ENCODE results near the gene ADIPOR2. TPM values are rescaled to one million over a fixed set of nuclear protein-coding genes. Genes with fewer than 3 reads are reported as not detected.
A peak's percentile ranks its signal among the peaks of the same experiment; 100 is the strongest.
"Not testable (repeated sequence)": the region's sequence is repeated elsewhere in the genome, so short reads cannot be mapped to it uniquely, and the experiment has no call there.

ADIPOR2 gene
- total RNA-seq, 1 donor from 2014 or later = 38.4 TPM

- intact Hi-C loops (cut with DNase I) = no loop called here
- no peak for ATAC-seq
Observed at GRCh38 chr12:1815108-1815507, 124.2 kb downstream of the ADIPOR2 start.

GRCh38 chr12:1815814-1816729 is 125.2 kb downstream of the ADIPOR2 start:
- DNase-seq (ENCODE audit: missing footprints) = no peak
- intact Hi-C loops (cut with DNase I) = no loop called here
- no peak for ATAC-seq

More at GRCh38 chr12:1815108-1815507, 124.2 kb downstream of the ADIPOR2 start:
- no peak for DNase-seq (ENCODE audit: missing footprints)

GRCh38 chr12:1816730-1817348 is 126.0 kb downstream of the ADIPOR2 start:
- intact Hi-C loops (cut with DNase I) = no loop called here
- no peak for ATAC-seq
- DNase-seq (ENCODE audit: missing footprints) = no peak

- ATAC-seq; DNase-seq (ENCODE audit: missing footprints); intact Hi-C loops (cut with DNase I): not testable (repeated sequence)
Observed at GRCh38 chr12:1817928-1818327, 127.1 kb downstream of the ADIPOR2 start.

- intact Hi-C loops (cut with DNase I) = no loop called here
- no peak for ATAC-seq
- DNase-seq (ENCODE audit: missing footprints) = no peak
Observed at GRCh38 chr12:1819050-1819449, 128.2 kb downstream of the ADIPOR2 start.

GRCh38 chr12:1819571-1819970 is 128.7 kb downstream of the ADIPOR2 start:
- intact Hi-C loops (cut with DNase I) = no loop called here
- no peak for DNase-seq (ENCODE audit: missing footprints)
- ATAC-seq = no peak

- ATAC-seq = no peak
- peak; percentile 65 for DNase-seq (ENCODE audit: missing footprints)
- intact Hi-C loops (cut with DNase I) = no loop called here
Observed at GRCh38 chr12:1820191-1820895, 129.5 kb downstream of the ADIPOR2 start, which contains the start of gene LRTM2. Gene LRTM2 (plus strand): TSS chr12:1820565. CDS start chr12:1828149, 7,584 bp downstream.

GRCh38 chr12:1820896-1821291 is 130.0 kb downstream of the ADIPOR2 start:
- intact Hi-C loops (cut with DNase I) = no loop called here
- ATAC-seq (no peak), DNase-seq (ENCODE audit: missing footprints) (no peak)

GRCh38 chr12:1821805-1822204 is 130.9 kb downstream of the ADIPOR2 start:
- intact Hi-C loops (cut with DNase I) = no loop called here
- no peak for ATAC-seq
- DNase-seq (ENCODE audit: missing footprints) = no peak

GRCh38 chr12:1822699-1823098 is 131.8 kb downstream of the ADIPOR2 start:
- peak; percentile 55 for DNase-seq (ENCODE audit: missing footprints)
- intact Hi-C loops (cut with DNase I) = no loop called here
- ATAC-seq = no peak

- DNase-seq (ENCODE audit: missing footprints) = no peak
- intact Hi-C loops (cut with DNase I) = no loop called here
- no peak for ATAC-seq
Observed at GRCh38 chr12:1823237-1823636, 132.4 kb downstream of the ADIPOR2 start.

GRCh38 chr12:1825382-1826102 is 134.7 kb downstream of the ADIPOR2 start:
- DNase-seq (ENCODE audit: missing footprints) = no peak
- no peak for ATAC-seq
- intact Hi-C loops (cut with DNase I) = no loop called here

- DNase-seq (ENCODE audit: missing footprints) (no peak), ATAC-seq (no peak)
- intact Hi-C loops (cut with DNase I) = no loop called here
Observed at GRCh38 chr12:1826401-1826800, 135.5 kb downstream of the ADIPOR2 start.

- DNase-seq (ENCODE audit: missing footprints) (no peak), ATAC-seq (no peak)
- intact Hi-C loops (cut with DNase I) = no loop called here
Observed at GRCh38 chr12:1826867-1827705, 136.2 kb downstream of the ADIPOR2 start.

GRCh38 chr12:1827826-1828805 is 137.2 kb downstream of the ADIPOR2 start:
- DNase-seq (ENCODE audit: missing footprints) (no peak), ATAC-seq (no peak)
- intact Hi-C loops (cut with DNase I) = no loop called here

GRCh38 chr12:1828856-1829255 is 138.0 kb downstream of the ADIPOR2 start:
- DNase-seq (ENCODE audit: missing footprints) (no peak), ATAC-seq (no peak)
- intact Hi-C loops (cut with DNase I) = no loop called here

All from Right ventricle myocardium inferior (tissue), 1 donor.